Measurements from ENCODE around the gene MRPL38.

The MRPL38 gene

GRCh38 chr17:75904749-75905521 lies at the start of gene MRPL38:
TSS of gene MRPL38 (minus strand) at chr17:75904884. CDS start at chr17:75904875, 9 bp downstream.
- DNase-seq (ENCODE audit: low read depth, low spot score): peak; percentile 75

DNA sequence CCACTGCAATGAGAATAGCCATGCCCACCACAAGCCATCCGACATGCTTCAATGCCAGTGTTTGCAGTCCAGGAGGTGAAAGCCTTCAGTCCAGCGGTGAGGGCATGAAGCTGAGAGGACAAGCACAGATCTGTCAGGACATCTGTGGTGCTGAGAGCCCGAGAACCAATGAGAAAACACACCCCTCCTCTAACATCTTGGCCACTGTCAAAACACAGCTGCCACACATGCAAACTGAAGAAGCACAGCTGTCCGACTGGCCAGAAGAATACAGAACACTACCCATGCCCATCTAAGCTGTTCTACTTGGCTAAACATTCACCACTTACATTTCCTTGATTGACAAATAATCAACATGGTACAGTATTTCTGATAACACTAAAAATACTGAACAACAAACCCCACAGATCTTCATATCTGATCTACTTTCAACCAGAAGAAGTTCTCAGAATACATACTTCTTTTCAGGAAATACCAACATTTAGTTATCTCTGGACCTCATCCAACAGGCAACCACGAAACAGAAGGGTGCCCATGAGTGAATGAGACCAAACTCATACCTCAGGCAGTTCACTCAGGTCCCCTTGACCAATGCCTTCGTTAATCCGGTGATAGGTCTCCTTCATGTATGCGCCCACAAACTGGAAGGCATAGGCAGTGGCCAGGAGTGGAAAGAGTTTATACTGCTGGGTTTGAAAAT lies 46.3 kb upstream of the MRPL38 start:
- DNase-seq (ENCODE audit: low read depth, low spot score): no peak

GRCh38 chr17:75950421-75950820 lies 45.7 kb upstream of the MRPL38 start:
- DNase-seq (ENCODE audit: low read depth, low spot score): no peak

DNA sequence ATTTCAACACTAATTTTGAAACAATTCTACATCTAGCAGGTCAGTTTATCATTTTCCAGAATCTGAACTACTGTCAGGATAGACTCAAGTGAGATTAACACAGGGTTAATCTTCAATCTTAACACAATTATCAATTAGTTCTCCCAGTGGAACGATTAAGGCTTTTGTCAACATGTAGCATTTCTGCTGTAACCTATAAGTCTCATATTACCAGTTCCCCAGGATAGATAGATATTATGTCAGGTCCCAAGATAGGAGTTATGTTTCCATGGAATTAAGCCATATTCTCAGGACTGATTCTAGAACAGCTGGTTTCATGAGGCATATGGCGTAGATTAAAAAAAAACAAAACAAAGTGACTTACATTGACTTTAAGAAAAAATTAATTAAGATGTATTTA lies 40.5 kb upstream of the MRPL38 start:
- DNase-seq (ENCODE audit: low read depth, low spot score): no peak

DNA sequence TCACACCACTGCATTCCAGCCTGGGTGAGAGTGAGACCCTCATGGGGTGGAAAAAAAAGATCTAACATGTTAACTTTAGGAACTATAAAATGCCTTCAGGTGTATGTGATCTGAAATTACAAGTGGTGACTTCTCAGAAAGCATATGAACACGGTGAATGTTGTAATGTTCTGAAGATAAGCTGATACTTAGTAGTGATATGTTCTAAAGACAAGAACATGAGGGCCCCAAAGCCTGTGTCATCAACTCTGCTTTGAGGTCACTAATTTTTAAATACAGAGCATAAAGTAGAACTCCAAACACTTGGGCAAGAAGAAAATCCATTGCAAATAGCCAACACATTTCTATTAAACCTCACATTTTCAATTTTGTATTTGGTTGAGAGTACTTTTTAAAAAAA lies 38.8 kb upstream of the MRPL38 start:
- no peak for DNase-seq (ENCODE audit: low read depth, low spot score)

DNA sequence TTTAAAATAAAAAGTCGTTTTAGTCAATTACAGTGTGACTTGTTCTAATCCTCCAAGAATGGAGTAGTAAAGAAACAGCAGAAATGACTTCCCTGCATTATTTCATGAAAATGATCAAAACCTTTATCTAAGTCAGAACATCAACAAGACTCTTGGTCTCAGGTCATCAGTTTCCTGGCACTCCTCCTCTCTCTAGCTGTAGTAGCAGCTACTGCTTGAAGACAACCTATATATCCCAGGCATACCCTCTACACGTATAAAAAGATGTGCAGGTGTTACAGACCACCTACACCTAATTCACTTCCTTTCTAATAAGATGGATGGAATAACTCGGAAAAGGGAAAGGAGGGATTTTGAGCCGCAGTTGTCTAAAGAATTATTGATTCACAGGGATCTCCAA lies 37.8 kb upstream of the MRPL38 start:
- no peak for DNase-seq (ENCODE audit: low read depth, low spot score)

- DNase-seq (ENCODE audit: low read depth, low spot score): no peak
Observed at GRCh38 chr17:75941442-75941819, 36.7 kb upstream of the MRPL38 start.

GRCh38 chr17:75940727-75941441 lies 36.2 kb upstream of the MRPL38 start, which contains the start of gene FBF1:
TSS of gene FBF1 (minus strand) at chr17:75941042. CDS start at chr17:75938149, 2,893 bp downstream.
- DNase-seq (ENCODE audit: low read depth, low spot score): peak; percentile 75

DNA sequence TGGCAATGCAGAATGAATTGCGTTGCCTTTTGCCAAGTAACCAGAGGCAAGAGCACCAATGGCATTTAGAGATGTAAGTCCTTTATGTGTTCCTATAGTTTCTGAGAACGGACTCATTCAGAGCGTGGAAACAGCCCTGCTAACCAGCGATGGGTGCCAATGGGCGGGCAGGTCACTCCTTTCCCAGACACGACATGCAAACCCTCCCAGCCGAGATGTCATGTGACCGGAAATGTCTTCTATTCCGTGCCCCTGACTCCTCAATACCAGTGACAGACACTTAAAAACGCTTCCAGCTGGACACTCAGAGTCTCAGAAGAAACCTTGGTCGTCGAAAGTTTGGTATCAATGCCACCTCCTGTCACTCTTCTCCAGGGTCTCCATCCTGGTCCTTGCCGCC lies 33.0 kb upstream of the MRPL38 start:
- no peak for DNase-seq (ENCODE audit: low read depth, low spot score)

DNA sequence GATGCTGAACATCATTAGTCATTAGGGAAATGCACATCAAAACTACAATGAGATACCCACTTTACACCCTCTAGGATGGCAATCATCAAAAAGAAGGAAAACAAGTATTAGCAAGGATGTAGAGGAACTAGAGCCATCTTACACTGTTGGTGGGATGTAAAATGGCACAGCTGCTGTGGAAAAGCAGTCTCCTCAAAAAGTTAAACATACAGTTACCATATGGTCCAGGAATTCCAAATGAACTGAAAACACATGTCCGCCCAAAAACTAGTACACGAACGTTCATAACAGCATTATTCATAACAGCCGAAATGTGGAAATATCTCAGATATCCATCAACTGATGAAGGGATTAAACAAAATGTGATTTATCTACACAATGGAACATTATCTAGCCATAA lies 29.1 kb upstream of the MRPL38 start:
- DNase-seq (ENCODE audit: low read depth, low spot score): no peak

- no peak for DNase-seq (ENCODE audit: low read depth, low spot score)
Observed at GRCh38 chr17:75932852-75933251, 28.2 kb upstream of the MRPL38 start.

- no peak for DNase-seq (ENCODE audit: low read depth, low spot score)
Observed at GRCh38 chr17:75931062-75931461, 26.4 kb upstream of the MRPL38 start.

- DNase-seq (ENCODE audit: low read depth, low spot score): no peak
Observed at GRCh38 chr17:75927286-75927922, 22.7 kb upstream of the MRPL38 start.

GRCh38 chr17:75926456-75926855 lies 21.8 kb upstream of the MRPL38 start:
- no peak for DNase-seq (ENCODE audit: low read depth, low spot score)

DNA sequence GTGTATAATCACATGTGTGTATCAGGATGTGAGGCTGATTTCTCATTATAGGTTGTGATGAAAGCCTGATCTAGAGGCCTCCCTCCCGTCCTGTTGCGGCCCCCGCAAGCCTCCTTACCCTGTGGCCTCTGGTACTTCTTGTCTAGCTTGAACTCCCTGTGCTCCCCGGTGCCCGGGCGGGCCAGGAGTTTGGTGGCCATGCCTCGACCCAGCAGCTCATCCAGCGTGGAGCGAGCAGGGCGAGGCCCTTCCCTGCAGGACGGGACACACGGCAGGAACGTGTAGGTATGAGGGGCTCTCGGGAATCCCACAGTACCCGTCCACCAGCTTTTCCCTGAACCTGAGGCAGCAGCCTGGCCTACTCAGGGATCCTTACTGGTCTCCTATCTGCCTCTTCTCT lies 21.2 kb upstream of the MRPL38 start:
- no peak for DNase-seq (ENCODE audit: low read depth, low spot score)

GRCh38 chr17:75925103-75925502 lies 20.4 kb upstream of the MRPL38 start:
- DNase-seq (ENCODE audit: low read depth, low spot score): no peak

DNA sequence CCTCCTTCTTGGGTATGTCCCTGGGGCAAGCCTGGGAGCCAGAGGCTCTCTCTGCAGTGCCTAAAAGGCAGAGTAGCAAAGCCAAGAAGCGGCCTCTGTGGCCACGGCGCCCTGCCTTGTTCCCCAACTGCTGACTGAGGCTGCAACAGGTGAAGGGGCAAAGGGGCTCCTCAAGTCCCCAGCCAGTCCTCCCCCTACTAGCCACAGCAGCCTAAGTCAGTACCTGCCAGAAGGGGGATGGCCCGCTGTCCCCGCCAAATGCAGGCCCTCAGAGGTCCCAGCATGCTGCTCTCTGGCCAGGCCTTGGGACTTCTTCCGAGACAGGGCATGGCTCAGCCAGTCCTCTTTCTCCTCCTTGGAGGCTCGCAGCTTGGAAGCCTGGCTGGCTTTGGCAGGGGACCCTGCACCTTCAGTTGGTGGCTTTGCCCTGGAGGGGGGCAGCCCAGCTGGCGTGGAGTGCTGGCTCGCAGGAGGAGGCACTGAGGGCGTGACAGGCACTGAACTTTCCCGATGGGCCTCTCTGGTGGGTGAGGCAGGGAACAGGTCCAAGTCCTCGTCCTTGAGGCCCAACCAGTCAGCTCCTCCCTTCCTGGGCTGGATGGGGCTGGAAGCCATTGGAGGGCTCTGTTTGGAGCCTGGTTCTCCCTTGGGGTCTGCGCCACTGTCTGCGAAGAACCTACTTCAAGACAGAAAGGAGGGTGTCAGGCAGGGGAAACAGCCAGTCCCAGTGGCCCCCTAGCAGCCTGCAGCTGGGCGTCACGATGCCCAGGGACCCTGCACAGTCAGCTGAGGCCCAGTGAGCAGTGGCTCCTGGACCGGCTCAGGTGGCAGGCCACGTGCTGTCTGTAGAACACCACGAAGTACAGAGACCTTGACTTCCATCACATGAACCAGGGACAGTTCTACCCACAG lies 18.5 kb upstream of the MRPL38 start:
- no peak for DNase-seq (ENCODE audit: low read depth, low spot score)

DNA sequence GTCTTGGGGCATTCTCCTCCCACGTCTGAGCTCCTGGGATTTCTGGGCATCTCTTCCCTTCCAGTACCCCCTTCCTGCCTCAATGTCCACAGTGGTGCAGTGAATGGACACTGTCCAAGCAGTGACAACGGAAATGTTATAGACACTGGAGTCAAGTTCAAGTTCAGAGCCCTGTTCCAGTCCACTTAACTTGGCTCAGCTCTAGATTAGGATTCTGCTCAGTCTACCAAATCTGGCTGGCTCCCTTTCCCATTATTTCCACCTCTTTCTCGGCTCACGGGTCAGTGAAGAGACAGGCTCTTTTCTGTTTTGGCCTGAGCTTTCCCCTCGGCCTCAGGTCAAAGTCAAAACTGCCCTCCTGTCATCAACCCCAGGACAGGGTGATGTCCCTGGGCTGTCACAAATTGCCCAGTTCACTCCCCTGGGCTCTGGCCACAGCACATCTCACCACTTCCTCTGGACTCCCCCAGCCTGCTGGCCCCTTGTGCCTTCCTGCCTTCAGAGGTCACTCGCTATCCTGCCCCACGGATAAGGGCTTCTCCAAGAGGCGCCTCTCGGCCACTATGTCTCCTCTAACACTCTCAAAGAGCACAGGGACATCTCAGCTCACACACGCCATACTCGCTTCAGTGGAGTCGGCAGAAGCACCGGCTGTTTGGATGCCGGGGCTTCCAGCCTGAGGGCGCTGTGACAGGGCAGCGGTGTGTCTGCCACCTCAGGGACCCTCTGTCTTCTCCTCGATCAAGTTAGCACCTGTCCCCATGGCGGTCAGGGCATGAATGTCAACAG lies 17.7 kb upstream of the MRPL38 start:
- no peak for DNase-seq (ENCODE audit: low read depth, low spot score)

- DNase-seq (ENCODE audit: low read depth, low spot score): no peak
Observed at GRCh38 chr17:75921596-75921995, 16.9 kb upstream of the MRPL38 start.

DNA sequence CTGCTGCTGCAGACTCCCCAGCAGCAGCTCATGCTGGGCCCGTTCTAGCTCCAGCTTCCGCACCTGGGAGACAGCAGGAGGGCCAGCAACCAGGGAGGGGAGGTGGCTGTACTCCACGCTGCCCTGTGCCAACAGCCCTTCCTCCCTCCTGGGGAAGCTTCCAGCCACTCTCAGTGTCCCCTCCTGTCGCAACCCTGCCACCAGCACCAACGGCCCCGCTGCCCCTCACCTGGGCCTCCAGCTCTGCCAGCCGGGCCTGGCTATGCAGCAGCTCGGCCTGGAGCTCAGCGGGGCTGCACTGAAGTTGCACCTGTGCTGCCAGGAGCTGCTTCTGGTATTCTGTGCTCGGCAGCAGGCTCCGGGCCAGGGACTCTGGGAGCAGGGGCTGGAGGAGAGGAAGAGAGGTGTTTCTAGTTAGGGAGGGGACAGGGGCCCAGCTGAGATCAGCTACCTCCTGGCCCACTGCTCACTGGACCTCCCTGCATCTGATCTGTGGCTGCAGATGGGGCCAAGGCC lies 15.4 kb upstream of the MRPL38 start:
- DNase-seq (ENCODE audit: low read depth, low spot score): no peak

Measured in iPS DF 19.7 (cell line).